NT2/D1 (cell line): ENCODE data around the gene GUCY1A1.

Source experiments
- DNase-seq: peaks from one replicate; pipeline ENCODE4 v3.0.0-alpha.2; 2011; ENCODE audit warnings: low read depth, low spot score
- H3K27me3 ChIP-seq: 2 replicates; pipeline ENCODE4 v1.6.0; 2011; ENCODE audit warnings: mild to moderate bottlenecking; ENCODE audit not compliant: insufficient read length, insufficient read depth
- H3K36me3 ChIP-seq: 2 replicates; pipeline ENCODE4 v1.6.1; 2011; ENCODE audit warnings: mild to moderate bottlenecking, low read length, mixed read lengths; ENCODE audit not compliant: insufficient read depth, insufficient read length
- H3K4me1 ChIP-seq: 2 replicates; pipeline ENCODE4 v1.5.1; 2011; ENCODE audit not compliant: insufficient read depth, insufficient read length
- H3K4me3 ChIP-seq: 2 replicates; pipeline ENCODE4 v1.5.1; 2011; ENCODE audit warnings: low read depth; ENCODE audit not compliant: insufficient read length
- H3K9ac ChIP-seq: 2 replicates; pipeline ENCODE4 v1.6.0; 2011; ENCODE audit warnings: low read depth; ENCODE audit not compliant: insufficient read length
- H3K9me3 ChIP-seq: 2 replicates; pipeline ENCODE4 v1.5.1; 2011; ENCODE audit warnings: mild to moderate bottlenecking, low read length; ENCODE audit not compliant: insufficient read depth
- SUZ12 ChIP-seq: IDR thresholded peaks from 2 replicates; pipeline ENCODE4 v1.6.1; 2011; ENCODE audit not compliant: insufficient read length, insufficient read depth; ENCODE audit errors: extremely low read depth
- YY1 ChIP-seq: IDR thresholded peaks from 2 replicates; pipeline ENCODE4 v1.6.1; 2011; ENCODE audit not compliant: insufficient read length, insufficient read depth
- ZNF274 ChIP-seq: IDR thresholded peaks from 2 replicates; pipeline ENCODE4 v1.6.1; 2011; ENCODE audit warnings: mild to moderate bottlenecking, low read depth, low read length

Gene GUCY1A1

DNA sequence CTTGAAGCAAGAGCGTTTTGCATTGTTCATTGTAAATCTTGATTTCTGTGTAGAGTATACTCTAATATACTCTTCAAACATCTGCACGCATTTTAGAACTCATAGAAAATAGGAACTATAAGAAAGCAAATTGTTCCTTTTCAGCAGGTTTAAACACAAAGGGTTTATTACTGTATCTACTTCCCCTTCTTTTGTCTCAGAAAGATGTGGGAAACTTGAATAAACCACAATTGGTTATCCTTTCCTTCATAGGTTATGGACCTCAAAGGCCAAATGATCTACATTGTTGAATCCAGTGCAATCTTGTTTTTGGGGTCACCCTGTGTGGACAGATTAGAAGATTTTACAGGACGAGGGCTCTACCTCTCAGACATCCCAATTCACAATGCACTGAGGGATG is 46.2 kb downstream of the GUCY1A1 start:
- no peaks in the 10 kb centered on the region for H3K4me1 ChIP-seq
- no peaks in the 10 kb centered on the region for H3K27me3 ChIP-seq
- H3K4me3 ChIP-seq, result no peak overlapping the region
- H3K36me3 ChIP-seq, result no peaks in the 10 kb centered on the region
- H3K9me3 ChIP-seq, result no peaks in the 10 kb centered on the region
- no peak for DNase-seq
- TF ChIP-seq SUZ12 (no peak), YY1 (no peak), ZNF274 (no peak)
- H3K9ac ChIP-seq, result no peak overlapping the region

DNA sequence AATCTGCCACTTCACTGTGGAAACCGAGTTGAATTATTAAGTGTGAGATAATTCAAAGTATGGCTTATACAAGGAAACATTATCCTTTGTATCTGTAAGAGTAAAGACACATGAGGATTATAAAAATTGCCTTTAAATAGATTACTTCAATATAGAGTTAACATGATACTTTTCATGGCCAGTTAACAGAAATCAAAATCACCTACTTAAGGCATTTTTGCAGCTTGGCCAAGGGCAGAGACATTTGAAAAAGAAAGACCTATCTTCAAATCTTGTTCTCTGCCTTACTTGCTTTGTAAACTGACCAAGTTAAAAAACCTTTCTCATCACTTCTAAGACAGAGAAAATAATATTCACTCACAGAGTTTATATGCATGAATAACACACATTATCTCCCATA is 47.3 kb downstream of the GUCY1A1 start:
- Histone ChIP-seq H3K4me1 (no peaks in the 10 kb centered on the region), H3K36me3 (no peaks in the 10 kb centered on the region)
- TF ChIP-seq ZNF274 (no peak), YY1 (no peak), SUZ12 (no peak)

GRCh38 chr4:155722336-155722735 is 55.7 kb downstream of the GUCY1A1 start:
- H3K4me3 ChIP-seq, result no peak overlapping the region
- DNase-seq, result no peak
- no peak overlapping the region for H3K9ac ChIP-seq
- no peaks in the 10 kb centered on the region for H3K27me3 ChIP-seq
- H3K36me3 ChIP-seq, result no peaks in the 10 kb centered on the region
- TF ChIP-seq ZNF274 (no peak), SUZ12 (no peak), YY1 (no peak)
- H3K4me1 ChIP-seq, result no peaks in the 10 kb centered on the region
- H3K9me3 ChIP-seq, result no peaks in the 10 kb centered on the region

More for the DNA sequence above, 47.3 kb downstream of the GUCY1A1 start:
- H3K27me3 ChIP-seq, result no peaks in the 10 kb centered on the region
- DNase-seq, result no peak
- no peak overlapping the region for H3K9ac ChIP-seq
- no peaks in the 10 kb centered on the region for H3K9me3 ChIP-seq
- no peak overlapping the region for H3K4me3 ChIP-seq

DNA sequence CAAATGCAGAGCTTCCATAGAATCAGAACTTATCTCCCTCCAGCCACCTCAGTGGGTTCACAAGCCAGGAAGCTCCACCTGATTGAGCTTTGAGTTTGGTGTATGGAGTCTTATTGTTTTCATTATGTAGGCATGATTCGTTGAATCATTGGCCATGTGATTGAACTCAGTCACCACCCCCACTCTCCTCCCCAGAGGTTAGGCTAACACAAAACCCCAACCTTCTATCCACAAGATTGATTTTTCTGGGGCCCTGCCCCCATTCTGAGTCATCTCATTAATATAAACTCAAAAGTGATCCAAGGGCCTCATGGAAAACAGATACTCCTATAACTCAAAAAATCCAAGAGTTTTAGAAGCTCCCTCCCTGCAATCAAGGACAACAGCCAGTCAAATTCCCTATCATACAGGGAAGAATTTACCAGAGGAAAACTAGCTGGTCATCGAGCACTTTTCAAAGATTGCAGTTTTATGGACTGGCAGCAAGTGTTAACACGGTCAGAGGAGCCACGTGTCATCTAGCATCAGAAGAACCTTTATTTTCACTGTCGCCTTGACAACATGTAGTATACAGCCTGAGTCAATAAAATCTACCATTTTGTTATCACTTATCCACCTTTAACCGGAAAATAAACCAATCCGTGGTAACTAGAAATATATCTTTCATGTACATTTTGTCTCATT is 56.3 kb downstream of the GUCY1A1 start:
- Histone ChIP-seq H3K9ac (no peak overlapping the region), H3K4me3 (no peak overlapping the region), H3K27me3 (no peaks in the 10 kb centered on the region), H3K9me3 (no peaks in the 10 kb centered on the region), H3K36me3 (no peaks in the 10 kb centered on the region), H3K4me1 (no peaks in the 10 kb centered on the region)
- no peak for DNase-seq
- TF ChIP-seq YY1 (no peak), ZNF274 (no peak), SUZ12 (no peak)

GRCh38 chr4:155724731-155725130 is 58.1 kb downstream of the GUCY1A1 start:
- no peaks in the 10 kb centered on the region for H3K27me3 ChIP-seq
- H3K9ac ChIP-seq, result no peak overlapping the region
- TF ChIP-seq SUZ12 (no peak), ZNF274 (no peak), YY1 (no peak)
- H3K4me1 ChIP-seq, result no peaks in the 10 kb centered on the region
- no peaks in the 10 kb centered on the region for H3K36me3 ChIP-seq
- DNase-seq, result no peak
- no peaks in the 10 kb centered on the region for H3K9me3 ChIP-seq
- no peak overlapping the region for H3K4me3 ChIP-seq

DNA sequence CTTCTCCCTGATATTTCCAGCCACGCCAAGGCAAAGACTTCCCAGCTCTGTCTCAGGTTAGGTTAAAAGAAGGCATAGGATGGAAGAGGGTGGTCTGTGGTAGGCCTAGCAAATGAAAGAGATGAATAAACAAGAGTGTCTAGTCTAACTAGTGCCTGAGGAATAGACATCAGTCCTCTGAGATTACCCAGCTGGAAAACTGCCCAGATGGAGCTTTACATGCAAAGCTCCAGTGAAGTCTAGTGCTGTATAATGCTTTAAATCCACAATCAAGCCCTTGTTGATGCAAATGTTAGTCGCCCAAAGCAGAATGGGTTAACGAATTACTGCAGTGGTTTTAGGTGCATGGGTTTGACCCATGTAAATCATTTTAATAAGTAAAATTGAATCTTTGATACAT is 67.4 kb downstream of the GUCY1A1 start:
- no peaks in the 10 kb centered on the region for H3K9me3 ChIP-seq
- no peaks in the 10 kb centered on the region for H3K4me1 ChIP-seq
- no peaks in the 10 kb centered on the region for H3K27me3 ChIP-seq
- no peaks in the 10 kb centered on the region for H3K36me3 ChIP-seq
- no peak for DNase-seq
- no peak overlapping the region for H3K9ac ChIP-seq
- TF ChIP-seq SUZ12, result no peak
- TF ChIP-seq YY1, result no peak
- TF ChIP-seq ZNF274, result no peak
- H3K4me3 ChIP-seq, result no peak overlapping the region

GRCh38 chr4:155734951-155735350 is 68.3 kb downstream of the GUCY1A1 start:
- TF ChIP-seq SUZ12, result no peak
- TF ChIP-seq ZNF274, result no peak
- TF ChIP-seq YY1, result no peak
- Histone ChIP-seq H3K9me3 (no peaks in the 10 kb centered on the region), H3K36me3 (no peaks in the 10 kb centered on the region), H3K4me3 (no peak overlapping the region), H3K27me3 (no peaks in the 10 kb centered on the region), H3K4me1 (no peaks in the 10 kb centered on the region), H3K9ac (no peak overlapping the region)
- no peak for DNase-seq

DNA sequence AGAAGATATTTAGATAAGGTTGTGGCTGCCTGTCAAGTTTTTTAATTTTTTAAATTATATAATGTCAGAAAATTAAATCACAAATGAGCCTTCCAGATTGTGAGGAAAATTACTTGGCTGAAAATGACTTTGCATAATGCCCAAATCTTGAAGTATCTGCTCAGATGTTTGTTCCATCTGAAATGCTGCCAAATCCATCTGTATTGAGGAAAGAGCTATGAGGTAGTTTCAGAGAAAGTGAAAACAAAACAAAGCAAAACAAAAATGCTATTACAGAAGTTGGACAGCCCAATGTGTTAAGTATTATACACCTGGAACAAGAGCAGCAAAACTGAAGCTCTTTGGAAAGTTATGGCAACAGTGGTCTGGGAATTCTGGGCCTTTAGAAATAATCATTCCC is 68.8 kb downstream of the GUCY1A1 start:
- no peaks in the 10 kb centered on the region for H3K27me3 ChIP-seq
- H3K36me3 ChIP-seq, result no peaks in the 10 kb centered on the region
- DNase-seq, result no peak
- H3K9me3 ChIP-seq, result no peaks in the 10 kb centered on the region
- TF ChIP-seq SUZ12 (no peak), ZNF274 (no peak), YY1 (no peak)
- no peak overlapping the region for H3K4me3 ChIP-seq
- no peaks in the 10 kb centered on the region for H3K4me1 ChIP-seq
- no peak overlapping the region for H3K9ac ChIP-seq
